Fibroblast of lung (primary cell): Measurements from ENCODE around the gene NSUN3. TPM values are rescaled to one million over a fixed set of nuclear protein-coding genes. Genes with fewer than 3 reads are reported as not detected.

ENCODE experiments used
- DNase-seq, 2 donors: peaks; one replicate each; pipeline versions ENCODE4 v3.0.0 to v3.0.0-alpha.2; 2010; ENCODE audit warnings: low read depth in 2 of 2
- H2AFZ ChIP-seq: 2 replicates; pipeline ENCODE4 v1.5.1; 2012; ENCODE audit warnings: low read length, control low read depth, inconsistent platforms
- H3K27ac ChIP-seq: 2 replicates; pipeline ENCODE4 v1.5.1; 2011; ENCODE audit warnings: low read length, control low read depth; ENCODE audit not compliant: insufficient read depth
- H3K27me3 ChIP-seq: 2 replicates; pipeline ENCODE4 v1.5.1; 2011; ENCODE audit warnings: mild to moderate bottlenecking, low read length; ENCODE audit not compliant: control insufficient read depth, insufficient read depth
- H3K36me3 ChIP-seq: 2 replicates; pipeline ENCODE4 v1.5.1; 2011; ENCODE audit warnings: low read length; ENCODE audit not compliant: control insufficient read depth, insufficient read depth
- H3K4me1 ChIP-seq: 2 replicates; pipeline ENCODE4 v1.5.1; 2011; ENCODE audit warnings: low read length; ENCODE audit not compliant: control insufficient read depth, insufficient read depth; ENCODE audit errors: extremely low read depth
- H3K4me2 ChIP-seq: 2 replicates; pipeline ENCODE4 v1.5.1; 2011; ENCODE audit warnings: low read length, control low read depth; ENCODE audit not compliant: insufficient read depth; ENCODE audit errors: extremely low read depth
- H3K4me3 ChIP-seq, 4 experiments: fragments of 200-600 bp in 1 of 4; sonication (generic) in 1 of 4; replicated peaks in 1 of 4; 2 replicates each; pipeline ENCODE4 v1.5.1; 2011 to 2016; ENCODE audit warnings: low read length in 4 of 4, low read depth in 3 of 4, mild to moderate bottlenecking in 3 of 4, control low read depth in 2 of 4, inconsistent platforms in 1 of 4, mixed read lengths in 1 of 4; ENCODE audit not compliant: insufficient read depth in 1 of 4; ENCODE audit errors: control extremely low read depth in 1 of 4
- H3K79me2 ChIP-seq: 2 replicates; pipeline ENCODE4 v1.5.1; 2012; ENCODE audit warnings: mild to moderate bottlenecking, low read length, inconsistent platforms; ENCODE audit not compliant: control insufficient read depth, insufficient read depth
- H3K9ac ChIP-seq: 2 replicates; pipeline ENCODE4 v1.5.1; 2011; ENCODE audit warnings: mild to moderate bottlenecking, low read length, control low read depth; ENCODE audit not compliant: insufficient read depth
- H3K9me3 ChIP-seq: 2 replicates; pipeline ENCODE4 v1.5.1; 2012; ENCODE audit warnings: low read depth, low read length; ENCODE audit not compliant: control insufficient read depth, insufficient read depth
- H4K20me1 ChIP-seq: 2 replicates; pipeline ENCODE4 v1.5.1; 2011; ENCODE audit warnings: low read length; ENCODE audit not compliant: control insufficient read depth, insufficient read depth; ENCODE audit errors: extremely low read depth
- CTCF ChIP-seq, 2 donors: IDR thresholded peaks in 1 of 2; conservative IDR thresholded peaks in 1 of 2; 1 replicate in 1 of 2; 2 replicates in 1 of 2; pipeline ENCODE4 v1.5.1; 2011 to 2012; ENCODE audit warnings: low read length in 2 of 2, control low read depth in 1 of 2, inconsistent platforms in 1 of 2, low read depth in 1 of 2, mild to moderate bottlenecking in 1 of 2
- EZH2 ChIP-seq: IDR thresholded peaks from 2 replicates; pipeline ENCODE4 v1.5.1; 2012; ENCODE audit warnings: low read length, control low read depth, mild to moderate bottlenecking; ENCODE audit errors: missing control alignments
- polyA plus RNA-seq, 2 donors: library from polyadenylated mRNA; depleted of rRNA in 1 of 2; stranded (reverse) in 1 of 2; unstranded in 1 of 2; fragments of >200 nt; gene quantifications; 2 replicates each; pipeline ENCODE4 v1.2.1, GENCODE V29; 2011 to 2012; ENCODE audit warnings: missing spikeins in 1 of 2
- total RNA-seq: library from RNA; depleted of rRNA; stranded (reverse); fragments of >200 nt; gene quantifications from 2 replicates; pipeline ENCODE4 v1.2.1, GENCODE V29; 2014

Gene NSUN3
- total and polyA plus RNA-seq, 2 donors (not counting 1 experiment from before 2014, with no cell fraction given), result 6.2 to 23.1 TPM

GRCh38 chr3:94130690-94131089, 67.8 kb downstream of the NSUN3 start:
- no peak overlapping the region for H3K4me3 ChIP-seq
- no peaks in the 10 kb centered on the region for H3K36me3 ChIP-seq

GRCh38 chr3:94132777-94133176, 69.9 kb downstream of the NSUN3 start:
- Histone ChIP-seq H3K4me1 (no peaks in the 10 kb centered on the region), H3K9me3 (no peaks in the 10 kb centered on the region), H3K4me3 (no peak overlapping the region), H4K20me1 (no peaks in the 10 kb centered on the region), H3K79me2 (no peaks in the 10 kb centered on the region), H3K27me3 (no peaks in the 10 kb centered on the region), H3K4me2 (no peak overlapping the region), H3K36me3 (no peaks in the 10 kb centered on the region), H2AFZ (no peak overlapping the region), H3K9ac (no peak overlapping the region), H3K27ac (no peak overlapping the region)
- TF ChIP-seq CTCF (conservative IDR thresholded peaks at IDR 0.05 in 1 of 2, IDR thresholded peaks at IDR 0.05 in 1 of 2; ENCODE audit: low read depth in 1 of 2, low read length in 2 of 2), result no peak
- no peak for TF ChIP-seq EZH2
- no peak for DNase-seq

More at GRCh38 chr3:94130690-94131089, 67.8 kb downstream of the NSUN3 start:
- no peak for DNase-seq
- Histone ChIP-seq H3K4me2 (no peak overlapping the region), H3K4me1 (no peaks in the 10 kb centered on the region), H3K27me3 (no peaks in the 10 kb centered on the region), H3K9me3 (no peaks in the 10 kb centered on the region), H3K79me2 (no peaks in the 10 kb centered on the region), H3K27ac (no peak overlapping the region), H2AFZ (no peak overlapping the region), H3K9ac (no peak overlapping the region), H4K20me1 (no peaks in the 10 kb centered on the region)
- TF ChIP-seq CTCF (conservative IDR thresholded peaks at IDR 0.05 in 1 of 2, IDR thresholded peaks at IDR 0.05 in 1 of 2; ENCODE audit: low read depth in 1 of 2, low read length in 2 of 2) (no peak), EZH2 (no peak)

DNA sequence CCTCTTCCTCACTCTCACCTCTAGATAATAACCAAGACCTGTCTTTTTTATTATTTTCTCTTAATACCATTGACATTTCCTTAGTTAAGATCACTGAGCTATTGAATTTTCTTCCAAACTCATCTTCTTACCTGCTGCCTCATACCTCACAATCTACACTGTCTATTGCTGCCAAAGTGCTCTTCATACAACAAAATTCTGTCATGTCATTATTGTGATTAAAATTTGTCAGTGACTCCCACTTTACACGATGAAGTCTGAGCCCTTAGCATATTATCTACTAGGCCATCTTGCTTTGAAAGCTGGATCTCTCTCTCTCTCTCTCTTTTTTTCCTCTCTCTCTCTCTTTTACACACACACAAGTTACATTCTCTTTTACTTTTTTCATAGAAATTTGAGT, 73.3 kb downstream of the NSUN3 start:
- Histone ChIP-seq H3K4me3 (no peak overlapping the region), H3K27ac (no peak overlapping the region), H2AFZ (no peak overlapping the region), H3K9me3 (no peaks in the 10 kb centered on the region), H4K20me1 (no peaks in the 10 kb centered on the region), H3K27me3 (no peaks in the 10 kb centered on the region), H3K36me3 (no peaks in the 10 kb centered on the region), H3K79me2 (no peaks in the 10 kb centered on the region), H3K4me1 (no peaks in the 10 kb centered on the region), H3K9ac (no peak overlapping the region), H3K4me2 (no peak overlapping the region)
- DNase-seq, result no peak
- TF ChIP-seq CTCF (conservative IDR thresholded peaks at IDR 0.05 in 1 of 2, IDR thresholded peaks at IDR 0.05 in 1 of 2; ENCODE audit: low read depth in 1 of 2, low read length in 2 of 2) (no peak), EZH2 (no peak)
